GM19328 (cell line): ENCODE measurements around the gene SLC40A1.

Source experiments
- ATAC-seq: cut with Tn5 transposase; IDR thresholded peaks from one replicate; pipeline ENCODE4 v1.9.1; 2021; ENCODE audit warnings: mild to moderate bottlenecking, moderate library complexity; ENCODE audit not compliant: unreplicated experiment

Gene SLC40A1

DNA sequence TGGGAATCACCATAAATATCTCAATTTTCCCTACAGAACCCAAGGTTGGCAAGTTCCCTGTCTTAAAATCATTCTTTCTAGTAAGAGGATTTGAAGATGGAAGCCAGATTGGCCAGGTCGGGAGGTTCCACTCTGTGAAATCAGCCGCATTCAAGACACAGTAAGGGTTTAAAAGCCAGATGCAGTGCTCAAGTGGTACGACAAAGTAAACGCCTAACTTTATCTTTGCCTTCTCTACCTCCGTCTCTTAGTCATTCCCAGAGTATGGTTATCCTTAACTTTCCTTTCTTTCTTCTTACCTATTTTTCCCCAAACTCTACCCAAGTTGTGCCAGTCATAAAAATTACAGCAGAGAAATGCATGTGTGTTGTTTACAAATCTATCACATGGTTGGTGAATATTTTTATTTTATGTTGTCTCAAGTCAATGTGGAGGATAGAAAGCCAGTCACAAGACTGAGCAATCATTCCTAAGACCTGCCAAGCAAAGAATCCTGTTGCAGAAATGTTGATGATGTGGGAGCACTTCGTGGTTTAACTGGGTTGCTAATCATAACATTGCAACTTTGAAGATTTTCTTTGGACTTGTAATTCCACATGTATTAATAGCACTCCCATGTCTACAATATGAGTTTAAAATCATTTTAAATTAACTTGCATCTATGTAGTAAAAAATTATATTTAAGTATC lies 62.6 kb downstream of the SLC40A1 start:
- ATAC-seq, result no peak

DNA sequence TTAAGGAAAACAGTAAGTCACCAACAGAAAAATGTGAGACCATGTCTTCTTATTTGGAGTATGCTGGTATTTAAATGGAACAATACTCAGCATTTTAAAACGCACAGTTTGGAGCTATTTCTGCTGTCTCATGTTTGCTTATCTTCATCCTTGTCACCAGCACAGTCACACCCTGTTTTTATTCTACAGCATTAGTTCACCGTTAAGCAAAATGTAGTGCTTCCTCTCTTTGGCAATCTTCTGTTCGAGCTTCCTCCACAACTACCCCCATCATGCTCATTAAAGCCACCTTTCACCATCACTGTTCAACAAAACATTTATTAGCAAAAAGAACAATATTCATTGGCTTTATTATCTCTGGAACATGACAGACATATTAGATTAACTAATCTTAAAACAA lies 64.0 kb downstream of the SLC40A1 start:
- no peak for ATAC-seq

DNA sequence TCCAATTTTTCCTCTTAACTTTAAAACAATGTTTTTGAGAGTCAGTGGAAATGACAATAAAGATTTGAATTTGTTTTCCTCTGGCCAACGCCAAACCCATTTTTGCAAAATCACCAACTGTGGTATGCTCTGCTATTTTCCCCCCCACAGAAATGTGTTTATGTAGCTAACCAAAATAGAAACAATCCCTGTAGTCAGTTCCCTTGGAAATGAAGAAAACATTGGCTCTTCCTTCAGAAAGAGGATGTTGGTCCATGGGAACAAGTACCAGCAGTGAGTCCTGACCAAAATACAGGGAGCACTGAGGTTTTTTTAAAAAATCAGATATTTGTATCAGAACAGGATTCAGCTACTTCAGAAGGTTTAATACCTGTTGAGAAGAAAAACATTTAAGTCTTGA lies 65.3 kb downstream of the SLC40A1 start:
- ATAC-seq, result no peak

DNA sequence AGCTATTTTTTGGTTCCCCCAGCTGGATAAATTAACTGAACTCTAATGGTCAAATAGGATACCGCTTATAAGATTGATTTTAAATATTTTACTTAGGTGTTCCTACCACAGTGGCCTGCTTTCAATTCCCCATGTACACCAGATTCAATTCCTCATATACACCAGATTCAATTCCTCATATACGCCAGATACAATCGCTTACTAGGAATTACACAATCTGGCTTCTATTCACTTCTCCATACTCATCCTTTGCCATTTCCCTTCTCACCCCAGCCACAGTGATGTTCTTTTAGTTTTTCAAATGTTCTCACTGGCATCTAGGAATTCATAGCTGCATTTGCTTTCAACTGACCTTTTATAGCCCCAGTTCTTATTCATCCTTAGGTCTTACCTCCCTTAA lies 66.5 kb downstream of the SLC40A1 start:
- ATAC-seq, result no peak

DNA sequence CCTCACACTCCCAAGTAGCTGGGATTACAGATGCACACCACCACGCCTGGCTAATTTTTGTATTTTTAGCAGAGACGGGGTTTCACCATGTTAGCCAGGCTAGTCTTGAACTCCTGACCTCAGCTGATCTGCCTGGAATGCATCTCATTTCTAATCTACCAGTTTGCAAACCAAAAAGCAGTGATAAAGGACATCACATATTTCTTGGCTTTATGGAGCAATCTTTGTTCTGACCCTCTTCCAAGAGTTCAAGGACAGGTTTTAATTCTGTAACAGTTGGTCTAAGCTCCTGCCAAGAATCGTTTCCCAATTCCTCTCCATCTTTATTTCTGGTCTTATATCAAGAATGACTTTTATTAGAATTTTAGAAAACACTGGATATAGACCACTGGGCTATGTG lies 67.7 kb downstream of the SLC40A1 start:
- no peak for ATAC-seq

DNA sequence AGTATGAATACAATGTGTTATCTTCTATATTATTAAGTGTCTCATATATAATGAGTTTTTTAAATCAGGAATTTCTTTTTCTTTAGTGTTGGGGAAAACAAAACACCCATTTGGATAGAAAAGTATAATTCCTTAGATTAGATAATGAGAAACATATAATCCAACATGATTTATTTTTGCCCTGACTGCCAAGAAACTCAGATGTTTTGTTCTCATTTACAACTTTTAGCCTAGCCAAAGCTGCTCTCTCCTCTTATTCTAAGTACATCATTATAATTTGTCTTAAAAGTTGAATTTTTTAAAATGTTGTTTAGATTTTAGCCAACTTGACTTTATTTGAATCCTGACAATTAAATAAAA lies 68.6 kb downstream of the SLC40A1 start:
- ATAC-seq, result no peak

DNA sequence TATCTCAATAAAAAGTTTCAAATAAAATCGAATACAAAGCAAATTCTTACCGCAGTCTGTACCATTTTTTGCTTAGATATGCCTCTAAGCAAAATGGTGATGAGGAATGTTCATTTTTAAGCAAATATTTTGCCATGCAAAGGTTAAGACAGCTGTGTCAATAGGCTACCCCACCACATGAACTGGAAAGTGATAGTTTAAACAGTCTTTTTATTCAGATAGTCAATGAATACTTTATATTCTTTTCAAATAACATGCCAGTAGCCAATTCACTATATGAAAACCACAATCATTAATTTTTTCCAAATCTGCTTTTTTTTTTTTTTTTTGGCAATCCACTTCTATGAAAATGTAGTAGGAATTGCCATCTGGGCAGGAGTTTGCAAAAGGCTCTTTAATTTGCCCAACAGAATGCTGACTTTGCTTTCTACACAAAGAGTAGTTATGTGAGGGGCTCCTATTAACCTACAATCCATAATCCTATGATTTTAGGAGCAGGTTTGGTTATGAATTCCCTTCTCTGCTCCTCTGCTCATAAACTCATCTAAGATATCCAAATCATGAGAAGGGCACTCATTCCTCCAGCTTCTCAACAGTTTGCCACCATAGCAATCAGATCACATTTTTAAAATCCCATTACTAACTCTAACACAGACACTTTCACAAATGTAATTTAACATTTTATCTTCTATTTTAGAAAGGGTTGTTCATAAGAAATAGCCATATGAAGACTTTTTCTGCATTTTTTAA lies 69.2 kb downstream of the SLC40A1 start:
- no peak for ATAC-seq
